HG02678 (cell line): ENCODE measurements around the gene DTNB.

Source experiments
- ATAC-seq: cut with Tn5 transposase; IDR thresholded peaks from one replicate; pipeline ENCODE4 v1.9.1; 2021; ENCODE audit warnings: mild to moderate bottlenecking, moderate library complexity; ENCODE audit not compliant: unreplicated experiment

DTNB gene

GRCh38 chr2:25512707-25513106 is 160.7 kb downstream of the DTNB start:
- no peak for ATAC-seq

- no peak for ATAC-seq
Measured at GRCh38 chr2:25506226-25506625, 167.2 kb downstream of the DTNB start.

- no peak for ATAC-seq
Measured at GRCh38 chr2:25505622-25506021, 167.8 kb downstream of the DTNB start.

GRCh38 chr2:25505182-25505581 is 168.2 kb downstream of the DTNB start:
- ATAC-seq, result no peak

GRCh38 chr2:25504266-25504665 is 169.1 kb downstream of the DTNB start:
- no peak for ATAC-seq

- ATAC-seq, result no peak
Measured at GRCh38 chr2:25499157-25499556, 174.2 kb downstream of the DTNB start.

GRCh38 chr2:25497918-25498407 is 175.4 kb downstream of the DTNB start:
- ATAC-seq, result no peak

GRCh38 chr2:25497229-25497917 is 176.0 kb downstream of the DTNB start:
- no peak for ATAC-seq

- no peak for ATAC-seq
Measured at GRCh38 chr2:25494616-25495015, 178.8 kb downstream of the DTNB start.

GRCh38 chr2:25493207-25493606 is 180.2 kb downstream of the DTNB start:
- ATAC-seq, result no peak

- ATAC-seq, result no peak
Measured at GRCh38 chr2:25492726-25493125, 180.7 kb downstream of the DTNB start.

GRCh38 chr2:25491966-25492532 is 181.3 kb downstream of the DTNB start:
- ATAC-seq, result no peak

GRCh38 chr2:25491003-25491696 is 182.2 kb downstream of the DTNB start:
- no peak for ATAC-seq

GRCh38 chr2:25490217-25490616 is 183.2 kb downstream of the DTNB start:
- no peak for ATAC-seq

GRCh38 chr2:25489631-25490030 is 183.7 kb downstream of the DTNB start:
- ATAC-seq, result no peak

- ATAC-seq, result peak; percentile 66
Measured at GRCh38 chr2:25483607-25484266, 189.6 kb downstream of the DTNB start.

GRCh38 chr2:25482341-25482740 is 191.0 kb downstream of the DTNB start:
- no peak for ATAC-seq

GRCh38 chr2:25481381-25482300 is 191.7 kb downstream of the DTNB start:
- ATAC-seq, result no peak

- no peak for ATAC-seq
Measured at GRCh38 chr2:25480561-25480960, 192.8 kb downstream of the DTNB start.

- ATAC-seq, result no peak
Measured at GRCh38 chr2:25479761-25480160, 193.6 kb downstream of the DTNB start.
